Measurements from ENCODE around the gene ARHGAP23.

Gene ARHGAP23

DNA sequence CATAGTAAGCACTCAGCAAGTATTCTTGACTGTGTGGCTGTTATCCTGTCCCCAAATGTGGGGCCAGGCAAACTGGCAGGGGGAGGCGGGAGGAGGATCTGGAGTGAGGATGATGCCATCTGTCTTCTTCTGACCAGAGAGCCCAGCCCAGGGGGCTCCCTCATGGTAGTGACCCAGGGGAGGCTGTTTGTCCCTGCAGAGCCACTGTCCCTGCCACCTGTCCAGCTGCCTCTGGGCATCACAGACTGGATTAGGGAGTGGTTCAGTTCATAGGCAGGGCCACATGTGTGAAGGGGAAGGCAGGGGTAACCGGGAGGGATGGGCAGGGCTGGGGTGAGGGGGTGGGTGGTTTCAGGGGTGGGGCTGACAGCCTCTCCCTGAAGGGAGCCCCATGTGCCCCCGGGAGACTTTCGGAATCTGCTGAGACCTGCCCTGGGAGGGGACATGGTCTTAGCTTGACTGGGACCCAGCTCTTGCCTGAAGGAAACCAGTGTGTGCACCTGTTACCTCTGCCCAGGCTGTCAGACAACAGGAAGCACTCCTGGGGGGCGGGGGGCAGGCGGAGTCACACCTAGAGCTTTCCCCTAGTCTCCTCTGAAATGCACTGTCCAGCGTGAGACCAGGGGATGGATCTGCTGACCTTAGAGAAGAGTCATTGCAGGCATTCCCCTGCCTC, 15.2 kb downstream of the ARHGAP23 start:
- DNase-seq (ENCODE audit: low read depth, low spot score): no peak

DNA sequence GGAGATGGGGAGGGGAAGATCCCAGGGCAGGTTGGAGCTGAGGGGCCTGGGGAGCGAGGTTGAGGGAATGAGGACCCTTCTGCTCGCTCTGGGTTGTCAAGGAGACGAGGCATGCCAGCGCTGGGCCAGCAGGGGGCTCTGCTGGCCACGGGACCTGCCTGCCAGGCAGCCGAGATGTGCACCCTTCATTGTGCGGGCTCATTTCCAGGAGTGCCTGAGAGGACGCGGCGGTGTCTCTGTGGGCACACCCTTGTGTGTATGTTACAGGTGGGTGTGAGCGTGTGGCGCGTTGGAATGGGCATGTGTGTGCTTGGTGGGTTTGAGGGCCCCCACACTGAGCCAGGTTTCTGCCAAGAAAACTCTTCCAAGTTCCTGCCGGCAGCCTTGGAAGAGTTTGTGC, 15.9 kb downstream of the ARHGAP23 start:
- peak; percentile 87 for DNase-seq (ENCODE audit: low read depth, low spot score)

DNA sequence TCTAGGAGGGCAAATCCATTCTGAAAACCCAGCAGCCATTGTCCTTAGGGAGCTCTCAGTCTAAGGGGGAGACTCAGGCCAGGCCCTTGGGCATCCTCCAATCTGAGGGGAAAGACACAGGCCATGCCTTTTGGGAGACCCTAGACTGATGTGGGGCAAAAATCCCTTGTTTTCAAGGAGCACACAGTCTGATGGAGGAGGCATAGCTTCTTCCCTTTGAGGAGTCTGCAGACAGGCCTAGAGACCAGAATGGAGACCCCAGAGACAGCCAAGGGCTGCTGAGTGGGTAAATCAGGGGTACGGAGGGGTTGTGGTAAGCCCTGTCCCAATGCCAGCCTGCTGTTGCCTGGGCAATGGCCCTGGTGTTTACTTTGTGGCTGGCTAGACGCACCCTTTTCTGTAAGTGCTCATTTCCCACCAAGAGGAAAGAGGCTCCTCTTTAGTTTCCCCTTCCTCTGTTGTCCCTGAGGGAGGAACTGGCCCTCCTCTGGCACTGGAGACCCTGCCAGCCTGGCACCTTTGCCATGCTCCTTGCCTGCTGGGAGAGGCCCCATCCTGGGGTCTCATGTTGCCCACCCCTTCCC, 19.3 kb downstream of the ARHGAP23 start:
- peak; percentile 63 for DNase-seq (ENCODE audit: low read depth, low spot score)

DNA sequence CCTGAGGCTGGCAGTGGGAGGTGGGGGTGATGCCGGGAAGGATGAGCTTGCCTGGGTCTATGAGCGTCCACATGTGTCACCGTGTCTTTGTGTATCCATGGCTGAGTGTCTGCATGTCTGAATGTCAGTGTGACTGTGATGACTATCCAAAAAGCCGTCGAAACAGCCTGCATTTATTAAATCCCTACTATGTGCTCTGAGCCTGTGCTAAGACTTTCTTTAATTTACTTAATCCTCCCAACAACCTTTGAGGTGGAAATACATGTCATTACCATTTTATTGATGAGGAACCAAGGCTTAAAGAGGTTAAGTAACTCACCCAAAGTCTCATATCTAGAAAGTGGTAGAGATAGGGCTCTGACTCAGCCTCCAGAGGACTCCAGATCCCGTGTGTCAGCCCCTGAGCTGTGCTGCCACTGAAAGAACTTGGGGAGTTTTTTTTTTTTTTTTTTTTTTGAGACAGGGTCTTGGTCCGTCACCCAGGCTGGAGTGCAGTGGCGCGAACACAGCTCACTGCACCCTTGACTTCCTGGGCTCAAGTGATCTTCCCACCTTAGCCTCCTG, 20.0 kb downstream of the ARHGAP23 start:
- DNase-seq (ENCODE audit: low read depth, low spot score): no peak

DNA sequence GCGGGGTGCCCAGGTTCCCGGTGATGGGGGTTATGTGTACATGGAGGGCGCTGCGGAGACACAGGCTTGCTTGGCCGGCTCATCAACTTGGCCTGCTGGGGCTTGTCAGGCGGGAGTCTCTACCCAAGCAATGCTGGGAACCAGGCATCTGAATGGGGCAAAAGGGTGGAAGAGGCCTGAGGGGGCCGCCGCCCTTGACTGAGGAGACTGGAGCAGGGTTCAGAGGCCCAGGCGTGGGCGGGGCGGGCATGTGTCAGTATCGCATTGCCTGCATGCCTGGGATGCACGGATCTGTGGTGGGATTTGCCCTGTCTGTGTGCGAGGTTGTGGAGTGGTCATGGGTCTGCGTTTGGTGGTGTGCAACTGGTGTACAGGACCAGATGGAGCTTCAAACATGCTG, 21.1 kb downstream of the ARHGAP23 start:
- DNase-seq (ENCODE audit: low read depth, low spot score): peak; percentile 43

DNA sequence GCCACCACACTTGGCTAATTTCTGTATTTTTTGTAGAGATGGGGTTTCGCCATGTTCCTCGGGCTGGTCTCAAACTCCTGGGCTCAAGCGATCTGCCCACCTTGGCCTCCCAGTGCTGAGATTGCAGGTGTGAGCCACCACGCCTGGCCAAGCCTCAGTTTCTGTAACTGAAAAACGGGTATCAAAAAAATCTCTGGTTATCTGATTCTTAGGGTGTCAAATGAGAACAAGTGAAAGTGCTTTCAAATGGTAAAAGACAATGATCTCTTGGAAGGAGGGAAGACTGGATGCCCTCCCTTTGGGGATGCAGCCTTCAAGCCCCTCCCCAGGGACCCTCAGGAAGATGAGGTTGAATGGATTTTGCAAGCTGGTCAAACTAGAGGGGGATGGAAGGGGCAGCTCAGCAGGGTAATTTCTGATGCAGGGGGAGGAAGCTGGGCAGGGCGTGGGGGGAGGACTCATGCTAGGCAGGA, 22.3 kb downstream of the ARHGAP23 start:
- DNase-seq (ENCODE audit: low read depth, low spot score): no peak

DNA sequence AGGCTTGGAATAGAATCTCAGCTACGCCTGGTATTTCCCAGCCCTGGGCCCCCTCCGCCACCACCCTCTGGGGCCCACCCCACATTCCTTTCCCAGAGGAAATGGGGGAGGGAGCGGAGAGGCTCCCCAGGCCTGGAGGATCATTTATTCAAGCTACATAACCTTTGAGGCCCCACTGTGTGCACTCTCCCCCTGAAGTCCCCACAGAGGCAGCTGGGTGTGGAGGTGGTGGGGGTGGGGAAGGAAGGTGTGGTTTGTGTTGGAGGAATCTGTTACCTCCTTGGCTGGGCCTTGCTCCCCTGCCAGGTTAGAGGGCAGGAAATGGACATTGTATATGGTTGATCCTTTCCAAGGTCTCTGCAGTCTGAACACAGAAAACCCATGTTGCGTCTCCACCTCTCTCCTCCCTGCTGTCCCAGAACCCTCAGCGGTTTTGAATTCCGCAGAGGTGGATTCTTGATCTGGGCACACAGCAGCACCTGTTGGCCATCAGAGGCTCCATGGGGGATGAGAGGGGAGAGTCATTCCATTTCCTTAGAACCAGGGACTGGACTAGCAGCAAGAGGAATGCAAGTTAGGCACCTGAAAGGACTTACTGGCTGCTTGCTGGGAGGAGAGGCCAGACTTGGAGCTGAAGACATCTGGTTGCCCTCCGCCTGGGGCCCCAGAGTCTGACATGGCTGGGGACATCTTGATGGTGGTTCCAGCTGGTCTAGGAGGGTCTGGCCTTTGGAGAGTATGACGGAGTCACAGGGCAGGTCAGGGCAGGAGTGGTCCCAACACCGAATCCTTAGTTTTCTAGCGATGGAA, 23.0 kb downstream of the ARHGAP23 start:
- peak; percentile 91 for DNase-seq (ENCODE audit: low read depth, low spot score)

DNA sequence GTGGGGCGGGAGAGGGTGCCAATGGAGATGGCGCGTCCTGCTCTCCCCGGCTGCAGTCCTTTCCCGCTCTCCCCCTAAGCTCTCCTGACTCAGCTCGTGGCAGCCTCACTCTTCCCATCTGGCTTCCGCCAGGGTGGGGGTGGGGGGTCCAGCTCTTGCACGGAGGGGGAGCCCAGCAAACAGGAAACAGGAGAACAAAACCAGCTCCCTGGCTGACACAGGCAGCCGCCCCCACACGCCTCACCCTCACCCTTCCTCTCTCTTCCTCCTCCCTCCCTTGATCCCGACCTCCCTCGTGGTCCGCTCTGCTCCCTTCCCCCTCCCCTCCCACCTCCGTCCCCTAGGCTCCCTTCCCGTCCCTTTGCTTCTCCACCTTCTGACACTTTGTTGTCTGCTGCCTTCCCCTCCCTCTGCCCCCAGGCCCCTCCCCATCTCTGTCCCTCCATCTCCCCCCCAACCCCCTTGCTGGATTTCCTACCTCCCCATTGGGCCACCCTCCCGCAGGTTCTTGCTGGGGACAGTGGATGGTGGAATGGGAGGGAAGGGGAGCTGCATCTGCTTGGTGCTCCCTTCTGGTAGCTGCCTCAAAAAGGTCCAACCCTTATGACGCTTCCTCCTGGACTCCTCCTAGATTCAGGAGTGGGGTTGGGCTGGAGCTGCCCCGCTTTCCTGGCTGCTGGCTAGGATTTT, 23.7 kb downstream of the ARHGAP23 start:
- DNase-seq (ENCODE audit: low read depth, low spot score): peak; percentile 86

DNA sequence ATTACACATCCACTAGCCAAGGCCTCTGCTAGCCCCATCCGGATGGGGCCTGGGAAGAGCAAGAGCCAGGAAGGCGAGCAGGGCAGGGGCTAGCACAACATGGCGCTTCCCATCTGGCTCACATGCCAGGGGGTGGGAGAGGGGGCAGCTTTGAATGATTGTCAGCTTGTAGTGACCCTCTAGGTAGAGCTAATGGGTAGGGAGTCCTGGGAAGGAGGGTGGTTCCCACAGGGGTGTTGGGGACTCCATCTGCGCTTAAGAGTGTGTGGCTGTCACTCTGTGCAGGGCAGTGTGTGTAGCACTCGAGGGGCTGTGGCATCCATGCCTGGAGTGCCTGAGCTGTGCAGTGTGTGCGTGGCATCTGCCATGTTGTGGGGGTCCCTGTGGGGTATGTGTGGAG, 24.5 kb downstream of the ARHGAP23 start:
- no peak for DNase-seq (ENCODE audit: low read depth, low spot score)

DNA sequence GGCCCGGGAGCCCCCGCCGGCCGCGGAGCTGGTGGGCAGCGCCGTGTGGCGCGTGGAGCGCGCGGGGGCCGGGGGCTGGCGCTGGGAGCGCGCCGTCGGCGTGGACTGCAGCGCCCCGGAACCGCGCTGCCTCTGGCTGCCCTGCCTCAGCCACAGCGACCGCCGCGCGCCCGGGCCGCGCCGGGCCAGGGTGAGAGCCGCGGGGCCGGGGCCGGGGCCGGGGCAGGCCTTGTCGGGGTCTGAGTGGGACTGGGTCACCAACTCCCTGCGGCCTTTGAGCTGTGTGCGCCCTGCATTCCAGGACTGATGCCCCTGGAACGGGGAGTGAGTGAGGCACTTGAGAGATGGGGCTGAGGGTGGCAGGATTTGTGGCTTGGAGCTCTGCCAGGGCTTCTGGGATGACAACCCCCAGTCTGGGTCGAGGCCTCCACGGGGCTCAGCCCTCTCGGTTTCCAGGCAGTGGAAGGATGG, 25.7 kb downstream of the ARHGAP23 start:
- peak; percentile 82 for DNase-seq (ENCODE audit: low read depth, low spot score)

DNA sequence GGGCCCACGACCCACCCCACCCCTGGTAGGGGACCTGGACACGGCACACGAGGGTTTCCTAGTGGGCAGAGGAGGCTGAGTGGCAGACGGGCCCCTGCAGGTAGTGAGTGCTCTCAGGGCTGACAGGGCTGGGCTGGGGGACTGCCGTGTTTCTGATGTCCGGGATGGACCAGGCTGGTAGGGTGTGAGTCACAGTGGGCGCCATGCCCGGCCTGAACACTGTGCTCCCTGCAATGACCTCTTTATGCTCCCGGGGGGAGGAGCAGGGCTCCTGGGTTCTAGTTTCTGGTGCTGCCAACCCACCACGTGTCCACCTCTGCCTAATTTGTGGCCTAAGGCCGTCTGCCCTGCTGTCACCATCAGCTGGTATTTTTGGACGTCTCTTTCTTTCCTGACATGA, 26.3 kb downstream of the ARHGAP23 start:
- DNase-seq (ENCODE audit: low read depth, low spot score): peak; percentile 94

DNA sequence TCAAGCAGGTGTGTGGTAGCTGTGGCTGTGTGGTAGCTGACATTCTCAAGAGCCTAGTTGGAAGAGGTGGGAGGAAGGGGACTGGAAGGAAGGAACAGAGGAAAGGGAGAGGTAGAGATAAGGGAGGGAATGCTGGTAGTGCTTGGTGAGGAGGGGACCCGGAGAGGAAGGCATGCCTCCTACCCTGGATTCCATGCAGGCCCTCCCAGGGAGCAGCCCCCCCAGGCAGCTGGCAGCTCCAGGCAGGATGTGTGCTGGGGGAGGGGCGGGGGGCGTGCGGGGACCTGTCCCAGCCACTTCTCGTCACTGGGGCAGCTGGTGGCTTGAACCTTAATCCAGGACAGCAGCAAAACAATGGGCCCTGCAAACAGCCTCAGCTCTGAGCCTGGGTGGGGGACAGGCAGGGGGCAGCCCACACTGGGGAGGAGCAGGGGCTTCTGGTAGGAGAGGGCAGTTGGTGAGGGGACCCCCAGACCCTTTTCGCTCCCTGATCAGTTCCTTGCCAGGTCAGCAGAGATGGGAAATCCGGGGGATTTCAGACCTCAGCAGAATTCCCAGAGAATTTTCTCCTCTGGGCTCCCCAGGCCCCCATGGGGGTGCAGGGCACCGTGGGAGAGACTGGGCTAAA, 27.1 kb downstream of the ARHGAP23 start:
- peak; percentile 60 for DNase-seq (ENCODE audit: low read depth, low spot score)

DNA sequence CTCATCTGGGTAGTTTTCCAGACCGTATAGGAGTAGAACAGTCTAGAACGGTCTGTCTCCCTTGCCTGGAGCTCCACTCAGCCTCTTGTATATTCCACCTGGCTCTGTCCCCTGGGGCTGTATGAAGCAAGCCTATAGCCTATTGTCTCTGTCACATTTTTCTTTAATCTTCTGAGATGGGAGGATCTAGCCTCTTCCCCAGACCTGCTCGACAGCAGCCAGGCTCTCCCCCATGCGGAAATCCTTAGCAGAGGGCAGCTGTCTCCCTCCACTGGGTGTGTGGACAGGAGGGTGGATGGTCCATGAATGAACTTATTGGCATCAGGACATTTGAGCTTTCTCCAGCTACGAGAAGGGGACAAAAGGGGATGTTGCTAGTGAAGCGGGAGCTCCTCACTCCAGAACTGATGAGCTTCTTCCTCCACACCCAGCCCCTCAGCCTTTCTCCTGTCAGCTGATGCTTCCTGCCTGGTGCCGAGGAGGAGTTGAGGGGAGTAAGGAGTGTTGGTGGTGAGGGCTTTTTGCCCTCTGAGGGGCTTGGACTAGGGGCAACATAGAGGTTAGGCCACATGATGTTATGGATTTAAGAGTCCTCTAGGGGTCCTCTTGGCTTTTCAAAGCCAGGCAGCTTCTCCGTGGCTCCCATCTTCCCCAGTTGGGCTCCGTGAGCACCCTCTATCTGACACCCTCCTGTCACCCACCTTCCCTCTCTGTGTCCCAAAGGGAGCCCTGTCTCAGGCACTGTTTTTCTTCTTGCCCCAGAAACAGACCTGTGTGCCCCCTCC, 28.0 kb downstream of the ARHGAP23 start:
- no peak for DNase-seq (ENCODE audit: low read depth, low spot score)

DNA sequence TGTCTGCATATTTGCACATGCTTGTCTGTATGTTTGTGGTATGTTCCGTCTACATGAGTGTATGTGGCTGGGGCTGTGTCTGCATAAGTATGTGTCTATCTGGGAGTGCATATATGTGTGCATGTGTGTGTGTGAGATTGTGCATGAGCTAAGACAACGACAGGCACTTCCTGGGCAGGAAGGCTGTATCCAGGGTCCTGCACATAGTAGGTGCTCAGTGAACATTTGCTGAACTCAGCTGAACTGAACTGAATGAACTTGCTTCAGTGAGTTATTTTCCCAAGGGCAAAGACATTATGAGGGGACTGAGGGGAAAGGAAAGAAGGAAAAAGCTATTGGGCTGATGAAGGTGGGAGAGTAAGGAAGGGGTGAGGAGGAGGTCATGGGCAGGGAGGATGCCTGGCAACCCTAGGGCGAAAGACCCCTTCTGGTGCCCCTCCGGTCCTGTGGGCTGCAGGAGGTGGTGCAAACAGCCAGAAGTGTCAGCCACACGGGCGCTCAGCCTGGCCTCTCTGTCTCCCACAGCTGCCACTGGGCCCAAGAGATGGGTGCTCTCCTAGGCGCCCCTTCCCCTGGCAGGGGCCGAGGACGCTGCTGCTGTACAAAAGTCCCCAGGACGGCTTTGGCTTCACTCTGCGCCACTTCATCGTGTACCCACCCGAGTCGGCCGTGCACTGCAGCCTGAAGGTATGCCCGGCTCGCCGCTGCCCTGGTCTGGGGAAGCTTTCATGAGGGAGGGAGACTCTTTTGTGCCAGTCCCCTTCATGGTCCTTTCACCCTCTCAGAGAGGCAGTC, 29.5 kb downstream of the ARHGAP23 start:
- no peak for DNase-seq (ENCODE audit: low read depth, low spot score)

DNA sequence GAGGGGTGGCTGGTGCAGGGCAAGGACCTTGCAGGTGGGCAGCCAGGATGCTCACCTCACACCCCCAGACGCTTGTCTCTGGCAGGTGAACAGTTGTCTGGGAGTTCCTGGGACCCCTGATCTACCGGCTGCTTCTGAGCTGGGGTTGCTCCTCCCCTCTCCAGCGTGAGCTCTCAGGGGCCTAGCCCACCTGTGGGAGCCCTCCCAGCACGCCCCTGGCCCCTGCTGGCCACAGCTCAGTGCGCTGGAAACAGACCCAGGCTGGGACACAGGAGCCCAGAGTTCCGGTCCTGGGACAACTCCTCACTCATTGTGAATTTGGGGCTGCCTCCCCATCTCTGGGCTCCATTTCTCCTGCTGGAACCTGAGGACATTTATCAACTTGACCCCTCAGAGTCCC, 30.3 kb downstream of the ARHGAP23 start:
- DNase-seq (ENCODE audit: low read depth, low spot score): no peak

DNA sequence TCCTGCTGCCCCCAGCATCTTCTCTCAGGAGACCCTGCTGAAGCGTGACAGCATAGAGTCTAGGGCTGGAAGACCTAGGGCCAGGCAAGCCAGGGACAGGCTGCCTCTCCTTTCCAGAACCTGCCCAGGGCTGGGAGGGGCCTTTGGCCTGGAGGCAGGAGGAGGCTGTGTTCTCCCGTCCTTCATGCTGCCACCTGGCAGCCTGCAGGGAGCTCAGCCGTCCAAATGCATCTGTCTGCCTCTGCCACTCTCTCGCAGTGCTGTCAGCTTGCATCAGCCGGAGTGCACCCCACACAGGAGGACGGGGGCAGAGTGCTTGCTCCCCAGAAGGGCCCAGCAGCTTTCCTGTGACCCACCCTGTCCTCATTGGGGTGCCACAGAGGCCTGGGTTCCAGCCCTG, 31.3 kb downstream of the ARHGAP23 start:
- no peak for DNase-seq (ENCODE audit: low read depth, low spot score)

DNA sequence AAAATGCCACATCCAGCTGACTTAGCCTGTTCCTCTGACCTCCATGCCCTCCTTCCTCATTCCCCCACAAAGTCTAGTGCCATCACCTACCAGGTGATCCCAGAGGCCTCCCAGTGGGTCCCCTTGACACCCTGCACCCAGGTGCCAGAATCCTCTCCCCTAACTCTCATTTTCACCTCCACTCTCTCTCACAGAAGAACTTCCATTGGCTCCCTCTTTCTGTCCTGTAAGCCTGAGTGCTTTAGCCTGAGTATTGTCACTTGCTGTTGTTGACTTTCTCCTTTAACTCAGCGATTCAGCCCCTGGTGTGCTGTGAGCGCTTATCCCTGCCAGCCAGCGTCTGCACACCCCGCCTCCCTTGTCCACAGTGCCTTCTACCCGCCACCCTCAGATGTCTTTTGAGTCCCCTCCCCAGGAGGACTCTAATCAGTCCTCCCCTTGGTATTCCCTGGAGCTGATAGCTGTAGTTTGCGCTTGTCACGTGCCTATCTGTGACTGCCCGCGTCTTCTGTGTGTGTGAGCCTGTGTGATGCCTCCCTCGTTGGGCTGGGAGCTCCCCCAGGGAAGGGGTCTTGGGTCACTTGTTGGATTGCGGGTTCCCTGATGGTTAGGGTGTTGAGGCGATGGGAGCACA, 31.9 kb downstream of the ARHGAP23 start:
- no peak for DNase-seq (ENCODE audit: low read depth, low spot score)

DNA sequence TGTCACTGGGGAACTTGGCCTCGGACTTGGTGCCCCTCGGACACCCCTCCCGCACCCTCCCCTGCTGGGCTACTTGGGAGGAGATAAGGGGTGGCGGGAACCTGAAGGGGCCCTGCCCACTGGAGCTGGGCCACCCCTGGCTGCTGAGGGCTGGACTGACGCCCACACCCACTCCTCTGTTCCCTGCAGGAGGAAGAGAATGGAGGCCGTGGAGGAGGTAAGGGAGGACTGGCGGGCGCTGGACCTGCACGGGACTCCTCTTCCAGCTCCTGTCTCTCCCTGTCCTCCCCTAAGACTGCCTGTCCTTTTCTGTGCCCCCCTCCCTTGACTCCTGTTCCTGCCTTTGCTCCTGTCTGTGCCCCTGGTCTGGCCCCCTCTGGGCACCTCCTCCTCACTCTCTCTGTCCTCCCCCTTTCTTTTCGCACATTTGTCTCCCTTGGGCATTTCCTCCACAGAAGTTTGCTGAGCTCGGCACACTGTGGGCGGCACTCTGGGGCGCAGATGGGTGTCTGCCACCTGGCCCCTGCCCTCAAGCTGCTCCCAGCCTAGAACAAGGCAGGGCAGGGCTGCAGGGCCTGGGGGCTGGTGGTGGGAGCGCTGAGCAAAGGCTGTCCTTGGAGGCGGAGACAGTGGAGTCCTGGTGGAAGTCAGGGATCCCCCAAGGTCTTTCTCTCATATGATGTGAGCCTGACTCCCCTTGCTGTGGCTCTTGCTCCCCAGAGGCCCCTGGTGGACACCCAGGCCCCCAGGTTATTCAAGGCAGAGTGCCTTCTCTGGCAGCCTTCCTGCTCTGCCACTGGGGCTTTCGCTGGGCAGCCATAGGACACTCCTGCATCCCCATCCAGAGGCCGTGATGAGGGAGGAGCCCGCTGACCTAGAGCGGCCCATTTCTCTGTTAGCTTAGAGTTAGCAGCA, 32.7 kb downstream of the ARHGAP23 start:
- no peak for DNase-seq (ENCODE audit: low read depth, low spot score)
